Ascending aorta (tissue), 2 donors: ENCODE results near the gene FXYD6. TPM values are rescaled to one million over a fixed set of nuclear protein-coding genes. Genes with fewer than 3 reads are reported as not detected.
"Not testable (repeated sequence)": the region's sequence is repeated elsewhere in the genome, so short reads cannot be mapped to it uniquely, and the experiment has no call there.

Experiments used
- DNase-seq, 2 donors: peaks; one replicate each; pipeline ENCODE4 v3.0.0-alpha.2; 2019; ENCODE audit warnings: low spot score in 2 of 2
- H3K27ac ChIP-seq, 2 donors: fragments of 200-600 bp; sonication (generic); one replicate each; pipeline ENCODE4 v1.5.1; 2016 to 2017; ENCODE audit warnings: mild to moderate bottlenecking in 1 of 2
- H3K27me3 ChIP-seq: fragments of 200-600 bp; sonication (generic); one replicate; pipeline ENCODE4 v1.5.1; 2017
- H3K36me3 ChIP-seq, 2 donors: fragments of 200-600 bp; sonication (generic); one replicate each; pipeline ENCODE4 v1.5.1; 2016
- H3K4me1 ChIP-seq, 2 donors: fragments of 200-600 bp; sonication (generic); one replicate each; pipeline ENCODE4 v1.5.1; 2016 to 2017; ENCODE audit warnings: mild to moderate bottlenecking in 1 of 2
- H3K4me3 ChIP-seq, 2 donors: fragments of 200-600 bp; sonication (generic); one replicate each; pipeline ENCODE4 v1.5.1; 2016 to 2017; ENCODE audit warnings: mild to moderate bottlenecking in 1 of 2
- H3K9me3 ChIP-seq, 2 donors: fragments of 200-600 bp; sonication (generic); one replicate each; pipeline ENCODE4 v1.5.1; 2016
- intact Hi-C: fragments of 100-400 bp; cut with DNase I; formaldehyde crosslinking; loops from one replicate; pipeline ENCODE4 v1.15.1; 2023
- total RNA-seq: library from RNA; depleted of rRNA; stranded (reverse); fragments of >200 nt; gene quantifications from one replicate; pipeline ENCODE4 v1.1.0, GENCODE V29; 2016
- TF ChIP-seq, protein P1 (sequence below), 3 experiments: fragments of 200-600 bp in 2 of 3; fragments of 450-650 bp in 1 of 3; sonication (generic) in 2 of 3; IDR thresholded peaks; one replicate each; pipeline ENCODE4 v1.5.1; 2016 to 2019; ENCODE audit warnings: antibody characterized with exemption in 3 of 3, mild to moderate bottlenecking in 1 of 3, moderate library complexity in 1 of 3

The FXYD6 gene, protein sequence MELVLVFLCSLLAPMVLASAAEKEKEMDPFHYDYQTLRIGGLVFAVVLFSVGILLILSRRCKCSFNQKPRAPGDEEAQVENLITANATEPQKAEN
- 16.4 TPM for total RNA-seq

DNA sequence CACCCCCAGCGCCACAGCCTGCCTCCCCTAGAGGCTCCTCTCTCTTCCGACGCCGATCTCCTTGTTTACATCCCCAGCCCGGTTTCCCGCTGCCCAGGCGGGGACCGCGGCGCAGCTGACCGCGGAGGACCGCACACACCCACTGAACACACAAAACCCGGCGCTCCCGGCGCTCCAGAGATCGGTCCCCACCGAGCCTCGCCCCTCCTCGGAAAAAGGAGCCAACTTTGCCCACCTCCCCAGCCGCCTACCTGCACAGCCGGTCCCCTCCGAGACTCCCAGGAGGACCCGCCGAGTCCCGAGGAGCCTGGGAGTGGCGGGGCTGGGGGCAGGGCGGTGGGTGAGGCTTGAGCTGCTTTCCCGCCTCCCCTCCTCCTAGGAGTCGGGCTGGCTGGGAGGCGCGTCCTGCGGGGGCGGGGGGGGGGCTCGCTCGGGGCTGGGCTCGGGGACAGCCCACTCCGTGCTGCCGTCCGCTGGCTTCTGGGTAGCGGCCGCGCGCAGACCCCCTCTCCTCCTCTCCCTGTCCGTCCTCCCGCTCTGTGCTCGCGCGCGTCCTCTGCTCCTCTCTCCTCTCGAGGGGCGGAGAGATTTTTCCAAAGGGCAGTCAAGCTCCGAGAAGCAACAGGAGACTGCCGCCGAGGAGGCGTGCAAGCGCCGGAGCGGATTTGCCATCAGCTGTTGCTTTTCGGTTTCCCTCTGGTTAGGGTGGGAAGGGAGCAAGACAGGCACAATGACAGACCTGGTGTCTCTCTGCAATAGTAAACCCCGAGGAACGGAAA lies at the start of gene FXYD6:
FXYD6 (minus strand) TSS at position 318 of the 779 bp plus-strand sequence. CDS start 33,882 bp downstream, outside the sequence.
- no peak for DNase-seq
- Histone ChIP-seq H3K4me1 (no peaks in the 10 kb centered on the region), H3K36me3 (no peaks in the 10 kb centered on the region), H3K27ac (no peak within 1 kb of the TSS), H3K9me3 (no peaks in the 10 kb centered on the region), H3K27me3 (peaks cover 5% of the 10 kb centered on the region), H3K4me3 (peak within 1 kb of the TSS; percentile 40 to 64)
- intact Hi-C loops, result no loop called here
- TF ChIP-seq, protein P1, sequence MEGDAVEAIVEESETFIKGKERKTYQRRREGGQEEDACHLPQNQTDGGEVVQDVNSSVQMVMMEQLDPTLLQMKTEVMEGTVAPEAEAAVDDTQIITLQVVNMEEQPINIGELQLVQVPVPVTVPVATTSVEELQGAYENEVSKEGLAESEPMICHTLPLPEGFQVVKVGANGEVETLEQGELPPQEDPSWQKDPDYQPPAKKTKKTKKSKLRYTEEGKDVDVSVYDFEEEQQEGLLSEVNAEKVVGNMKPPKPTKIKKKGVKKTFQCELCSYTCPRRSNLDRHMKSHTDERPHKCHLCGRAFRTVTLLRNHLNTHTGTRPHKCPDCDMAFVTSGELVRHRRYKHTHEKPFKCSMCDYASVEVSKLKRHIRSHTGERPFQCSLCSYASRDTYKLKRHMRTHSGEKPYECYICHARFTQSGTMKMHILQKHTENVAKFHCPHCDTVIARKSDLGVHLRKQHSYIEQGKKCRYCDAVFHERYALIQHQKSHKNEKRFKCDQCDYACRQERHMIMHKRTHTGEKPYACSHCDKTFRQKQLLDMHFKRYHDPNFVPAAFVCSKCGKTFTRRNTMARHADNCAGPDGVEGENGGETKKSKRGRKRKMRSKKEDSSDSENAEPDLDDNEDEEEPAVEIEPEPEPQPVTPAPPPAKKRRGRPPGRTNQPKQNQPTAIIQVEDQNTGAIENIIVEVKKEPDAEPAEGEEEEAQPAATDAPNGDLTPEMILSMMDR (IDR thresholded peaks at IDR 0.05), result no peak

DNA sequence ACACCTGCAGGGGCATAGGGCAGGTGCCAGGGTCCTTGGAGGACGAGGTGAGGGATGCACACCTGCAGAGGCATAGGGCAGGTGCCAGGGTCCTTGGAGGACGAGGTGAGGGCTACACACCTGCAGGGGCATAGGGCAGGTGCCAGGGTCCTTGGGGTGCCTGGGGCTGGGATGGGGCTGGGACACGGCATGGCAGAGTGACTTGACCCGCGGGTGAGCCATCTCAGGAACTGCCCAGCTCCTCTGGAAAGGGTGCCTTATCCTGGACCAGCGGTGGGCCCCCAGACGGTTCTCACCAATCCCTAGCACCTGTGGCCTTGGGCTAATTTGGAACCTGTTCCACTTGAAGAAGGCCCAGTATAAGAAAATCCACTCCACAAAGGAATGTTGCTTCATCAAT lies 49.7 kb upstream of the FXYD6 start:
- intact Hi-C loops, H3K36me3 ChIP-seq, H3K9me3 ChIP-seq, H3K4me3 ChIP-seq, H3K27me3 ChIP-seq, DNase-seq, H3K27ac ChIP-seq, H3K4me1 ChIP-seq: not testable (repeated sequence)

DNA sequence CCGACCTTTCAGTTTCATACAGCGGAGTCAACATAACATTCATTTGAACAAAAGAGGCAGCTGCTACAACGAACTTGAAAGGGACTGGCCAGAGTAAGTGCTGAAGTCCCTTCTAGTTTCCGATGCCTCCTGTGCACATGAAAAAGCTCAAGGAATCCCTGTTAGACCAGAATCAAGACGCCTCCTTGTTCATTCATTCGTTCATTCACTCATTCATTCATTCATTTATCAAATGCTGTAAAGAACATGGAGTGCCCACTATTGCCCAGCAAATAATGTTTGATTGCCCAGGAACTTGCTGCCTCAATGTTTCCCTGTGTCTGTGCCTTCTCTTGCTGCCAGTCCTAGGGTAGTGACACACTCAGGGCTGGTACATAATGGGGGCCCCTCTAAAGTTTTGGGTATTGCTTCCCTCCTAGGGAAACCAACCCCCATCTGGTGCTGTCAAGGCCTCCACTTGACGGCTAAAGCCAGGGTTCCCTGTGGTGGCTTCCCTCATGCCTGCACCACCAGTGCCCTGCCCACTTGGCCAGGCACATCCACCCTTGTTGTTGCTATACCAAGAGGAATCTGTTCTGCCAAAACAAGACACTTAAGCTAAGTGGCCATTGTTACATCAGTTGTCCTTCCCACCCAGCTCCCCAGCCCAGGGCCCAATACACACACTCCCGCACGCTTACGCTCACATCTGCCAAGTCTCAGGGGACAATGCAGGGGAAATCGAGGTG lies 48.9 kb upstream of the FXYD6 start:
- no peak overlapping the region for H3K27ac ChIP-seq
- H3K27me3 ChIP-seq, result no peaks in the 10 kb centered on the region
- H3K9me3 ChIP-seq, result no peaks in the 10 kb centered on the region
- intact Hi-C loops, result no loop called here
- H3K36me3 ChIP-seq, result no peaks in the 10 kb centered on the region
- TF ChIP-seq, protein P1 (IDR thresholded peaks at IDR 0.05), result no peak
- no peak for DNase-seq
- no peak overlapping the region for H3K4me3 ChIP-seq
- H3K4me1 ChIP-seq, result no peaks in the 10 kb centered on the region

DNA sequence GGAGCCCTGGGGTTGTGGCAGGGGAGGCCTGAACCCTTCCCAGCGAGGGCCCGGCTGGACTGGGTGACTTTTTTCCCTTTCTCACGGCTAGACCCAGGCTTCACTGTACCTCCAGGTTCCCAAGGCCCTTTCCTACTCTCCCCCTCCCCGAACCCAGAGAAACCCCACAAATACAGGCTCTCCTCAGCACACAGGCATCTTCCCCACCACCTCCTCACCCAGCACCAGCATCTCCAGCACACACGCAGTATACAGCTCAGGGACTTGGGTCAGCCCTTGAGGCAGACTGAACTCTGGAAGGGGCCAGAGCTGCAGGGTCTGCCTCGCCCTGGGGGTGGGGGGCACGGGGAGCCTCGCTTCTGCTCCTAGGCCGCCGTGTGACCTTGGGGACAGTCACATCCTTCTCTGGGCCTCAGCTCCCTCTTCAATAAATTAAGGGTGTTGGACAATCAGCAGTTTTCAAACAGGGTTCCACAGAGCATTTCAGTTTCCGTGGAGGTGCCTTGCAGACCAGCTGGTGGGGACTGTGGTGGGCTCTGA lies 48.2 kb upstream of the FXYD6 start:
- H3K9me3 ChIP-seq, result no peaks in the 10 kb centered on the region
- H3K4me1 ChIP-seq, result no peaks in the 10 kb centered on the region
- intact Hi-C loops, result no loop called here
- no peaks in the 10 kb centered on the region for H3K36me3 ChIP-seq
- DNase-seq, result no peak
- TF ChIP-seq, protein P1 (IDR thresholded peaks at IDR 0.05), result no peak
- H3K4me3 ChIP-seq, result no peak overlapping the region
- H3K27ac ChIP-seq, result no peak overlapping the region
- H3K27me3 ChIP-seq, result no peaks in the 10 kb centered on the region

- Histone ChIP-seq H3K4me1 (no peaks in the 10 kb centered on the region), H3K27ac (no peak overlapping the region), H3K4me3 (no peak overlapping the region), H3K9me3 (no peaks in the 10 kb centered on the region), H3K27me3 (no peaks in the 10 kb centered on the region), H3K36me3 (no peaks in the 10 kb centered on the region)
- no peak for DNase-seq
- TF ChIP-seq, protein P1 (IDR thresholded peaks at IDR 0.05), result no peak
- intact Hi-C loops, result no loop called here
Observed at GRCh38 chr11:117923773-117924172, 47.3 kb upstream of the FXYD6 start.

DNA sequence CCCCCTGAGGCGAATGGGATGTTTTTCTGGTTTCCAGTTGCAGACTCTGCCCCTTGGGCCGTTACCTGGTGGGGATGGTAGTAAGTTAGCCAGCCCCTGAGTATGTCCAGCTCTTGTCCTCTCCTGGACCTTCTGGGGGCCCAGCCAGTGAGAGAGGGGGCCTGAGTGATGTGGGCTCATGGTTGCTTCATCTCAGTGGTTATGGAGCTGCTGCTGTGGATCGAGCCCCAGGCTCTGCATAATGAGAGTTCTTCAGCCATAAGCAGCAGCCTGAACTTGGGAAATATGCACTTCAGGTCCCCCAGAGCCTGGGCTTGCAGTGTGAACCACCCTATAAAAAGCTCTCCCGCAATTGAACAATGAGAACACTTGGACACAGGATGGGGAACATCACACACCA lies 46.8 kb upstream of the FXYD6 start:
- intact Hi-C loops, result no loop called here
- Histone ChIP-seq H3K27ac (no peak overlapping the region), H3K4me3 (no peak overlapping the region), H3K27me3 (no peaks in the 10 kb centered on the region), H3K4me1 (no peaks in the 10 kb centered on the region), H3K36me3 (no peaks in the 10 kb centered on the region), H3K9me3 (no peaks in the 10 kb centered on the region)
- TF ChIP-seq, protein P1 (IDR thresholded peaks at IDR 0.05), result no peak
- no peak for DNase-seq
